HepG2 (cell line): ENCODE results near the gene RAB33B. TPM values are rescaled to one million over a fixed set of nuclear protein-coding genes. Genes with fewer than 3 reads are reported as not detected.

ENCODE experiments used
- ATAC-seq: fragments of 200-7000 bp; cut with Tn5 transposase; 3 replicates; pipeline ENCODE4 v1.9.1; 2020; ENCODE audit warnings: mild to moderate bottlenecking, moderate library complexity
- BruUV-seq: library from RNA; stranded (reverse); fragments of 400-500 nt; replicated peaks from 2 replicates; lab custom pipeline; 2021; lab: Mats Ljungman, UMichigan
- CTCF ChIA-PET: fragments of 300-600 bp; formaldehyde crosslinking; extraction: SDS; loops from one replicate; lab custom pipeline; 2021; ENCODE audit warnings: low total read pairs, inconsistent platforms, low intra/inter-chr PET ratio; lab: Yijun Ruan, JAX
- POLR2A ChIA-PET: fragments of 350-600 bp; sonication (Branson Sonifier 250); formaldehyde crosslinking; loops from one replicate; lab custom pipeline; 2020; ENCODE audit warnings: antibody characterized with exemption, inconsistent platforms; lab: Yijun Ruan, JAX
- DNase-seq: peaks from one replicate; pipeline ENCODE4 v3.0.0-alpha.2; 2015; ENCODE audit warnings: low spot score
- FAIRE-seq: peaks from 3 replicates; lab custom pipeline; 2011; peaks lifted over from hg19 to GRCh38; lab: Jason Lieb, UNC
- H2AFZ ChIP-seq: one replicate; pipeline ENCODE4 v1.6.1; 2011; ENCODE audit warnings: low read length, inconsistent platforms
- H3K27ac ChIP-seq: fragments of 300-600 bp; 3 replicates; pipeline ENCODE4 v1.8.0; 2011; ENCODE audit warnings: mixed run types, mild to moderate bottlenecking, mixed read lengths, low read length, inconsistent platforms; ENCODE audit not compliant: insufficient read depth; ENCODE audit errors: extremely low read length
- H3K27me3 ChIP-seq, 2 experiments: fragments of 200-600 bp in 1 of 2; 2 replicates in 1 of 2; 3 replicates in 1 of 2; pipeline versions ENCODE4 v1.6.0 to v1.8.0; 2011; ENCODE audit warnings: low read length in 2 of 2, mild to moderate bottlenecking in 2 of 2, moderate library complexity in 2 of 2, inconsistent platforms in 1 of 2; ENCODE audit not compliant: insufficient read depth in 2 of 2, control insufficient read depth in 1 of 2
- H3K36me3 ChIP-seq, 2 experiments: fragments of 200-600 bp in 1 of 2; replicated peaks in 1 of 2; 2 replicates in 1 of 2; 3 replicates in 1 of 2; pipeline versions ENCODE4 v1.5.1 to v1.8.0; 2011; ENCODE audit warnings: low read length in 2 of 2, inconsistent platforms in 1 of 2; ENCODE audit not compliant: insufficient read depth in 2 of 2, control insufficient read depth in 1 of 2
- H3K4me1 ChIP-seq: 2 replicates; pipeline ENCODE4 v1.5.1; 2012; ENCODE audit warnings: low read length, inconsistent platforms; ENCODE audit not compliant: insufficient read depth
- H3K4me2 ChIP-seq: 2 replicates; pipeline ENCODE4 v1.6.0; 2011; ENCODE audit warnings: low read depth, low read length, inconsistent platforms
- H3K4me3 ChIP-seq, 3 experiments: fragments of 200-600 bp in 1 of 3; sonication (generic), shearing (Covaris generic) in 1 of 3; replicated peaks in 1 of 3; 2 replicates each; pipeline ENCODE4 v1.5.1; 2011 to 2016; ENCODE audit warnings: low read length in 3 of 3, inconsistent platforms in 2 of 3, low read depth in 2 of 3, mild to moderate bottlenecking in 2 of 3, control low read depth in 1 of 3, mixed read lengths in 1 of 3; ENCODE audit not compliant: insufficient read depth in 1 of 3
- H3K79me2 ChIP-seq: one replicate; pipeline ENCODE4 v1.6.1; 2011; ENCODE audit warnings: low read length, inconsistent platforms; ENCODE audit not compliant: insufficient read depth
- H3K9ac ChIP-seq: 2 replicates; pipeline ENCODE4 v1.6.0; 2011; ENCODE audit warnings: mild to moderate bottlenecking, low read depth, low read length, inconsistent platforms; ENCODE audit not compliant: insufficient read depth
- H3K9me3 ChIP-seq: 2 replicates; pipeline ENCODE4 v1.5.1; 2012; ENCODE audit warnings: mild to moderate bottlenecking, low read length
- H4K20me1 ChIP-seq: 2 replicates; pipeline ENCODE4 v1.6.0; 2011; ENCODE audit warnings: inconsistent platforms, mild to moderate bottlenecking, low read length, moderate library complexity; ENCODE audit not compliant: insufficient read depth
- CAMTA2 ChIP-seq: sonication (generic); formaldehyde crosslinking; IDR thresholded peaks from 2 replicates; pipeline ENCODE4 v1.4.0; 2020; ENCODE audit warnings: mild to moderate bottlenecking, missing genetic modification reagents, borderline replicate concordance
- CENPBD1 ChIP-seq: sonication (generic); formaldehyde crosslinking; IDR thresholded peaks from 2 replicates; pipeline ENCODE4 v1.8.0; 2022; ENCODE audit warnings: missing genetic modification reagents, low read depth, mild to moderate bottlenecking, borderline replicate concordance
- GATA4 ChIP-seq: sonication (generic); IDR thresholded peaks from 2 replicates; pipeline ENCODE4 v1.6.1; 2016; ENCODE audit warnings: antibody characterized with exemption, low read depth, borderline replicate concordance
- HNRNPL ChIP-seq: fragments of 200-400 bp; formaldehyde crosslinking; IDR thresholded peaks from 2 replicates; pipeline ENCODE4 v1.6.1; 2017; ENCODE audit warnings: mild to moderate bottlenecking, low read depth, low read length
- NFKB2 ChIP-seq: sonication (generic); formaldehyde crosslinking; IDR thresholded peaks from 2 replicates; pipeline ENCODE4 v1.4.0; 2020; ENCODE audit warnings: missing genetic modification reagents, borderline replicate concordance
- PAX8 ChIP-seq: sonication (generic); formaldehyde crosslinking; IDR thresholded peaks from 2 replicates; pipeline ENCODE4 v1.8.0; 2022; ENCODE audit warnings: mild to moderate bottlenecking, missing genetic modification reagents, borderline replicate concordance
- RARA ChIP-seq: IDR thresholded peaks from 2 replicates; pipeline ENCODE4 v1.6.1; 2016; ENCODE audit warnings: missing genetic modification reagents, missing compliant biosample characterization
- ZNF224 ChIP-seq: sonication (generic); formaldehyde crosslinking; IDR thresholded peaks from 2 replicates; pipeline ENCODE4 v1.5.0; 2020; ENCODE audit warnings: mild to moderate bottlenecking, missing genetic modification reagents
- ZNF446 ChIP-seq: sonication (generic); formaldehyde crosslinking; IDR thresholded peaks from 2 replicates; pipeline ENCODE4 v1.5.0; 2020; ENCODE audit warnings: mild to moderate bottlenecking, missing genetic modification reagents
- ZNF570 ChIP-seq: sonication (generic); formaldehyde crosslinking; IDR thresholded peaks from 2 replicates; pipeline ENCODE4 v1.4.0; 2020; ENCODE audit warnings: mild to moderate bottlenecking, missing genetic modification reagents, borderline replicate concordance
- ZNF672 ChIP-seq: sonication (generic); formaldehyde crosslinking; IDR thresholded peaks from 2 replicates; pipeline ENCODE4 v1.8.1; 2022; ENCODE audit warnings: missing genetic modification reagents
- WGBS: methylation state at CpG from one replicate; pipeline ENCODE4 v1.1.6; 2017; ENCODE audit warnings: low lambda C conversion rate; 5-methylcytosine and 5-hydroxymethylcytosine counted together
- in situ Hi-C: cut with HindIII; loops from 2 replicates; pipeline ENCODE4 v1.10.0; 2017; ENCODE audit warnings: low pct_unique_long_range_greater_than_20kb; ENCODE audit not compliant: extremely low pct_ligation_motif_present
- intact Hi-C: fragments of 100-400 bp; cut with micrococcal nuclease; formaldehyde crosslinking; loops from one replicate; pipeline ENCODE4 v1.10.0; 2022; ENCODE audit not compliant: unreplicated experiment
- polyA plus RNA-seq, 8 experiments: library from polyadenylated mRNA; depleted of rRNA in 3 of 8; stranded (reverse) in 7 of 8; unstranded in 1 of 8; fragments of >200 nt; fragmentation: Illumina TruSeq in 4 of 8; extraction: Trizol in 4 of 8; gene quantifications; 2 replicates each; pipeline versions ENCODE4 v1.2.1 to v1.2.3, GENCODE V29; 2011 to 2016; ENCODE audit warnings: low read depth in 4 of 8, missing spikeins in 1 of 8, mixed read lengths in 1 of 8; ENCODE audit not compliant: insufficient read depth in 1 of 8
- total RNA-seq, 5 experiments: library from RNA; depleted of rRNA; stranded (reverse); fragments of >200 nt; fragmentation: Illumina TruSeq; extraction: Trizol; gene quantifications; 2 replicates each; pipeline ENCODE4 v1.2.3, GENCODE V29; 2016; ENCODE audit warnings: low read depth in 1 of 5
- TF ChIP-seq, protein P1 (sequence below): sonication (generic); formaldehyde crosslinking; IDR thresholded peaks from 2 replicates; pipeline ENCODE4 v1.4.0; 2020; ENCODE audit warnings: mild to moderate bottlenecking, low read depth, missing genetic modification reagents
- TF ChIP-seq, protein P2 (sequence below), 2 experiments: sonication (generic) in 1 of 2; formaldehyde crosslinking in 1 of 2; IDR thresholded peaks; 2 replicates each; pipeline versions ENCODE4 v1.4.0 to v1.6.1; 2016 to 2020; ENCODE audit warnings: borderline replicate concordance in 1 of 2, low read depth in 1 of 2, mild to moderate bottlenecking in 1 of 2, missing genetic modification reagents in 1 of 2

Gene RAB33B
- total and polyA plus RNA-seq, 2 of the 13 experiments (the other 11 are each of a cell fraction or from before 2014, with no cell fraction given), result 7.6 to 8.1 TPM

DNA sequence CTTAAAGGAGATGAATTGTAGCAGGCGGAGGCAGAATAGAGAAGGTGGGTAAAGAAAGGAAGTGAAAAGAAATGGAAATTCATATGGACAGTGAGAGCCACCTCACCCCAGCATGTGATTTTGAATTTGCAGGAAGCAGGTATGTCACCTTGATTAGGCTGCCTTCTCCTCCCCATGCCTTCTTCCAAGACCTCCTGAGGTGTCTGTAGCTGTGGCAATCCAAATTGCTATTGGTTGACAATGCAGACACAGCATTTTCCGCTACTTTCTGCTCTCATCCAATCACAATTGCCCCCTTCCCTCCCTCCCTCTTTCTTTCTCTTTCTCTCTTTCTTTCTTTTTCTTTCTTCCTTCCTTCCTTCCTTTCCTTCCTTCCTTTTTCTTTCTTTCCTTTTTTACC is 38.5 kb downstream of the RAB33B start:
- Histone ChIP-seq H3K4me3 (no peak overlapping the region), H3K9ac (no peak overlapping the region), H2AFZ (no peak overlapping the region), H3K9me3 (no peaks in the 10 kb centered on the region), H3K79me2 (no peaks in the 10 kb centered on the region), H3K27me3 (peaks cover 0 to 5% of the 10 kb centered on the region in 2 experiments; a peak in 2 of 5 replicates), H3K4me1 (peaks cover 14% of the 10 kb centered on the region), H4K20me1 (no peaks in the 10 kb centered on the region), H3K27ac (no peak overlapping the region), H3K36me3 (no peaks in the 10 kb centered on the region), H3K4me2 (no peak overlapping the region)
- DNase-seq (no peak), FAIRE-seq (no peak), ATAC-seq (no peak)
- no TSS peak for BruUV-seq
- 77% methylated on average over 2 of the region's 2 CpGs for WGBS
- ChIA-PET POLR2A (no interaction called here), CTCF (no interaction called here)
- intact Hi-C loops (no loop called here), in situ Hi-C loops (no loop called here)
- TF ChIP-seq RARA (CRISPR knock-in tag) (no peak), HNRNPL (no peak), GATA4 (no peak), ZNF446 (CRISPR knock-in tag) (no peak), CENPBD1 (CRISPR knock-in tag) (no peak), CAMTA2 (no peak), ZNF570 (CRISPR knock-in tag) (no peak), PAX8 (no peak), NFKB2 (CRISPR knock-in tag) (no peak), ZNF672 (CRISPR knock-in tag) (no peak), ZNF224 (no peak)
- TF ChIP-seq, protein P1, sequence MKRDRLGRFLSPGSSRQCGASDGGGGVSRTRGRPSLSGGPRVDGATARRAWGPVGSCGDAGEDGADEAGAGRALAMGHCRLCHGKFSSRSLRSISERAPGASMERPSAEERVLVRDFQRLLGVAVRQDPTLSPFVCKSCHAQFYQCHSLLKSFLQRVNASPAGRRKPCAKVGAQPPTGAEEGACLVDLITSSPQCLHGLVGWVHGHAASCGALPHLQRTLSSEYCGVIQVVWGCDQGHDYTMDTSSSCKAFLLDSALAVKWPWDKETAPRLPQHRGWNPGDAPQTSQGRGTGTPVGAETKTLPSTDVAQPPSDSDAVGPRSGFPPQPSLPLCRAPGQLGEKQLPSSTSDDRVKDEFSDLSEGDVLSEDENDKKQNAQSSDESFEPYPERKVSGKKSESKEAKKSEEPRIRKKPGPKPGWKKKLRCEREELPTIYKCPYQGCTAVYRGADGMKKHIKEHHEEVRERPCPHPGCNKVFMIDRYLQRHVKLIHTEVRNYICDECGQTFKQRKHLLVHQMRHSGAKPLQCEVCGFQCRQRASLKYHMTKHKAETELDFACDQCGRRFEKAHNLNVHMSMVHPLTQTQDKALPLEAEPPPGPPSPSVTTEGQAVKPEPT, result no peak
- TF ChIP-seq, protein P2, sequence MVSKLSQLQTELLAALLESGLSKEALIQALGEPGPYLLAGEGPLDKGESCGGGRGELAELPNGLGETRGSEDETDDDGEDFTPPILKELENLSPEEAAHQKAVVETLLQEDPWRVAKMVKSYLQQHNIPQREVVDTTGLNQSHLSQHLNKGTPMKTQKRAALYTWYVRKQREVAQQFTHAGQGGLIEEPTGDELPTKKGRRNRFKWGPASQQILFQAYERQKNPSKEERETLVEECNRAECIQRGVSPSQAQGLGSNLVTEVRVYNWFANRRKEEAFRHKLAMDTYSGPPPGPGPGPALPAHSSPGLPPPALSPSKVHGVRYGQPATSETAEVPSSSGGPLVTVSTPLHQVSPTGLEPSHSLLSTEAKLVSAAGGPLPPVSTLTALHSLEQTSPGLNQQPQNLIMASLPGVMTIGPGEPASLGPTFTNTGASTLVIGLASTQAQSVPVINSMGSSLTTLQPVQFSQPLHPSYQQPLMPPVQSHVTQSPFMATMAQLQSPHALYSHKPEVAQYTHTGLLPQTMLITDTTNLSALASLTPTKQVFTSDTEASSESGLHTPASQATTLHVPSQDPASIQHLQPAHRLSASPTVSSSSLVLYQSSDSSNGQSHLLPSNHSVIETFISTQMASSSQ (IDR thresholded peaks at IDR 0.05; ENCODE audit: low read depth), result no peak
- TF ChIP-seq, protein P2 (CRISPR knock-in tag; IDR thresholded peaks at IDR 0.05; ENCODE audit: borderline replicate concordance), result no peak
